H1 (cell line): ENCODE data around the gene ATP6V0D1. TPM values are rescaled to one million over a fixed set of nuclear protein-coding genes. Genes with fewer than 3 reads are reported as not detected.

ENCODE experiments used
- E2F6 ChIP-seq: IDR thresholded peaks from 2 replicates; pipeline ENCODE4 v1.6.1; 2012; ENCODE audit warnings: inconsistent platforms
- EP300 ChIP-seq, 2 experiments: IDR thresholded peaks; 1 replicate in 1 of 2; 2 replicates in 1 of 2; pipeline ENCODE4 v1.6.1; 2011 to 2012; ENCODE audit warnings: low read depth in 2 of 2, low read length in 2 of 2, mild to moderate bottlenecking in 2 of 2, borderline replicate concordance in 1 of 2, inconsistent platforms in 1 of 2, moderate library complexity in 1 of 2
- HDAC2 ChIP-seq, 2 experiments: fragments of 300-600 bp in 1 of 2; sonication (generic) in 1 of 2; IDR thresholded peaks; 2 replicates each; pipeline ENCODE4 v1.6.1; 2011 to 2012; ENCODE audit warnings: low read depth in 2 of 2, low read length in 2 of 2, mild to moderate bottlenecking in 2 of 2, moderate library complexity in 2 of 2, borderline replicate concordance in 1 of 2, inconsistent platforms in 1 of 2
- KDM5A ChIP-seq: fragments of 200-600 bp; IDR thresholded peaks from 2 replicates; pipeline ENCODE4 v1.7.1; 2012; ENCODE audit warnings: mild to moderate bottlenecking, low read length, inconsistent platforms, mixed read lengths
- SIX5 ChIP-seq: IDR thresholded peaks from 2 replicates; pipeline ENCODE4 v1.6.1; 2011; ENCODE audit warnings: mild to moderate bottlenecking, low read depth, low read length
- SP4 ChIP-seq: IDR thresholded peaks from 2 replicates; pipeline ENCODE4 v1.6.1; 2012; ENCODE audit warnings: low read length, inconsistent platforms
- polyA plus RNA-seq, 7 experiments: library from polyadenylated mRNA; depleted of rRNA in 3 of 7; stranded (reverse) in 5 of 7; unstranded in 2 of 7; fragments of >200 nt in 5 of 7; fragments of 200-250 nt in 2 of 7; gene quantifications; 1 replicate in 5 of 7; 2 replicates in 1 of 7; 4 replicates in 1 of 7; pipeline versions ENCODE4 v1.2.1 to v1.2.3, GENCODE V29; 2011 to 2013; ENCODE audit warnings: missing spikeins in 2 of 7, mixed read lengths in 2 of 7
- total RNA-seq: library from RNA; stranded (reverse); fragmentation: NEBNext Ultra II Directional; extraction: Animal tissue kit (Norgen Biotek cat#: 25700); gene quantifications from 2 replicates; pipeline ENCODE4 v1.2.1, GENCODE V29; 2021

ATP6V0D1 gene
- total and polyA plus RNA-seq, 2 of the 8 experiments (the other 6 are each of a cell fraction or from before 2014, with no cell fraction given): 47.3 to 134 TPM

- TF ChIP-seq E2F6 (no peak), HDAC2 (IDR thresholded peaks at IDR 0.05; ENCODE audit: borderline replicate concordance in 1 of 2, low read depth in 2 of 2, low read length in 2 of 2) (no peak), SIX5 (no peak), KDM5A (no peak), SP4 (no peak), EP300 (IDR thresholded peaks at IDR 0.05; ENCODE audit: borderline replicate concordance in 1 of 2, low read depth in 2 of 2, low read length in 2 of 2) (no peak)
- TF ChIP-seq, all 59 proteins: peak for 0
These were observed 19.2 kb downstream of the ATP6V0D1 start (continued) for GRCh38 chr16:67461600-67462278.
